Measurements from ENCODE around the gene PLK5.
"Not testable (repeated sequence)": the region's sequence is repeated elsewhere in the genome, so short reads cannot be mapped to it uniquely, and the experiment has no call there.

Gene PLK5

DNA sequence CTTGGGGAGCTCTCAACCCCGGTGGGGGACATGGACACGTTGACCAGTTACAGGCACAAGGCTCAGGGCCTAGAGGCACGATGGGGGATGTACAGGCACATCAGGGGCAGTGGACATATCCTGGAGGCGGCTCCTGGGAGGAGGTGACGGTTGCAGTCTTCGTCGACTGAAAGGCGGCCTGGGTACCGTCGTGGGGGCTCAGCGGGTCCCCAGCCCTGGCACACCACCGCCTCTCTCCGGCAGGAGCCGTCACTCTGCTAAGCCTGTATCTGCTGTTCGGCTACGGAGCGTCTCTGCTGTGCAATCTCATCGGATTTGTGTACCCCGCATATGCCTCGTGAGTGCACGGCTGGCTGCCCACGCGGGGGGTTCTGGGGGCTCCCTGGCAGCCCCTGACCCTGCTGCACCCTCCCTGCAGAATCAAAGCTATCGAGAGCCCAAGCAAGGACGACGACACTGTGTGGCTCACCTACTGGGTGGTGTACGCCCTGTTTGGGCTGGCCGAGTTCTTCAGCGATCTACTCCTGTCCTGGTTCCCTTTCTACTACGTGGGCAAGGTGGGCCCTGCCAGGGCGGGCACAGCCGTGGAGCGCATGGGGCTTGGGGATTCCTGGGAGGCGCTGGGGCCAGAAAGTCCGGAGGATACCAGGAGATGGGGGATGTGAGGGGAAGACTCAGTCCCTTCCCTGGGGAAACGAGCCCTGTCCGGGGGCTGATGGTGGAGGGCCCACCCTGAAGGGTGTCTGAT, 28.7 kb upstream of the PLK5 start:
- no peak overlapping the region for H3K4me3 ChIP-seq (ENCODE audit: low read depth, low read length)
- no peaks in the 10 kb centered on the region for H3K9me3 ChIP-seq (ENCODE audit: control insufficient read depth, insufficient read depth, low read length)
- H3K4me1 ChIP-seq (ENCODE audit: control insufficient read depth, insufficient read depth, low read length), result no peaks in the 10 kb centered on the region
- no peaks in the 10 kb centered on the region for H3K36me3 ChIP-seq (ENCODE audit: control insufficient read depth, insufficient read depth, low read length)
- H3K9ac ChIP-seq (ENCODE audit: low read depth, low read length), result no peak overlapping the region
- H3K27me3 ChIP-seq (ENCODE audit: control insufficient read depth, insufficient read depth, low read length), result peaks cover 12% of the 10 kb centered on the region

DNA sequence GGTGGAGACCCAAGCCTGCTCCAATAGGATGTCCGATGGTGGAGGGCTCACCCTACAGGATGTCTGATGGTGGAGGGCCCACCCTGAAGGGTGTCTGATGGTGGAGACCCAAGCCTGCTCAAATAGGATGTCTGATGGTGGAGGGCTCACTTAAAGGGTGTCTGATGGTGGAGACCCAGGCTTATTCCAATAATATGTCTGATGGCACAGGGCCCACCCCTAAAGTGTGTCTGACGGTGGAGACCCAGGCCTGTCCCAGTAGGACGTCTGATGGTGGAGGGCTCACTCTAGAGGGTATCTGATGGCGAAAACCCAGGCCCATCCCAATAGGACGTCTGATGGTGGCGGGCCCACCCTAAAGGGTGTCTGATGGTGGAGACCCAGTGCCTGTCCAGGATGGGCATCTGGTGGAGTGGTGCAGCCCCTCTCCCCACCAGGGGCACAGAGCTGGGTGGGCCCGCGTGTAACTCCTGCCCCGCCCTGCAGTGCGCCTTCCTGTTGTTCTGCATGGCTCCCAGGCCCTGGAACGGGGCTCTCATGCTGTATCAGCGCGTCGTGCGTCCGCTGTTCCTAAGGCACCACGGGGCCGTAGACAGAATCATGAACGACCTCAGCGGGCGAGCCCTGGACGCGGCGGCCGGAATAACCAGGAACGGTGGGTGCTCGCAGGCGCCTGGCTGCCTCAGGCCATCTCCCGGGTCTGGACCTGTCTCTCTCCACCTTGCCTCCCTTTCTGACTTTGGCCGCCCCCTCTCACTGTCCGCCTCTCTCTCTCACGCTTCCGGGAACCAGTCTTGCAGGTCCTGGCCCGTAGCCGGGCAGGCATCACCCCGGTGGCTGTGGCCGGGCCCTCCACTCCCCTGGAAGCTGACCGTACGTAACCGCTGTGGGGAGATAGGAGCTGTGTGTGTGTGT, 27.8 kb upstream of the PLK5 start:
- Histone ChIP-seq H3K9ac (ENCODE audit: low read depth, low read length) (no peak overlapping the region), H3K36me3 (ENCODE audit: control insufficient read depth, insufficient read depth, low read length) (no peaks in the 10 kb centered on the region), H3K4me1 (ENCODE audit: control insufficient read depth, insufficient read depth, low read length) (no peaks in the 10 kb centered on the region), H3K4me3 (ENCODE audit: low read depth, low read length) (no peak overlapping the region), H3K9me3 (ENCODE audit: control insufficient read depth, insufficient read depth, low read length) (no peaks in the 10 kb centered on the region), H3K27me3 (ENCODE audit: control insufficient read depth, insufficient read depth, low read length) (peaks cover 12% of the 10 kb centered on the region)

DNA sequence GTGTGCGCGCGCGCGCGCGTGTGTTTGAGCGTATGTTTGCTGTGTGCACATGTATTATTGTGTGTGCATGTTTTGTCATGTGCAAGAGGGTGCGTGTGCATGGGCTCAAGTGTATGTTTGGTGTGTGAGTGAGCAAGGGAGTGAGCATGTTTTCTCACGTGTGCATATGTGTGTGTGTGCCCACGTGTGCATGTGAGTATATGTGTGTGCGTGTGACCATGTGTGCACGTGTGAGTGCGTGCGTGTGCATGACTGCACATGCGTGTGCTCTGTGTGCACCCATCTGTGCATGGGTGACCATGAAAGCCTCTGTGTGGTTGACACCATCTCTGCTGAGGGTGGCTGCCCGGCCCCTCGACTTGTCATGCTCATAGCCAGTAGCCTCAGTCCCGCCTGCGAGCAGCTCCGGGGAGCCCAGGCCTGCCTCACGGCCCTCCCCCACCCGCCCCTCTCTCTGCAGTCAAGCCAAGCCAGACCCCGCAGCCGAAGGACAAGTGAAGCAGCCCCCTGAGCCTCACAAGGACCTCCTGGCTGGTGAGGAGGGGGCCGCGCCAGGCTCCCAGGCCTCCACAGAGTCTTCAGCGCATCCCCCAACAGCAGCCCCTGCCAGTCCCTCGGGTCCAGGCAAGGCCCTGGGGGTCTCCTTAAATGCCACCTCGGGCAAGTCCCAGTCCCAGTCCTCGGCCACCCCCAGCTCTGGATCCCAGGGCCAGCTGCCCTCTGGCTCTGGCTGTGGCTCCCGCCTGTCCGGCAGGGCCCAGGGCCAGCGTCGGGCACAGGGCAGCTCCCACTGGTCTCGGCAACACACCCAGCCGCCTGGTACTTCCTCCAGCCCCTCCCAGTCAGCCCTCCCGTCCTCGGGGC, 26.9 kb upstream of the PLK5 start:
- Histone ChIP-seq H3K36me3 (ENCODE audit: control insufficient read depth, insufficient read depth, low read length) (no peaks in the 10 kb centered on the region), H3K4me1 (ENCODE audit: control insufficient read depth, insufficient read depth, low read length) (no peaks in the 10 kb centered on the region), H3K9me3 (ENCODE audit: control insufficient read depth, insufficient read depth, low read length) (no peaks in the 10 kb centered on the region), H3K27me3 (ENCODE audit: control insufficient read depth, insufficient read depth, low read length) (peaks cover 8% of the 10 kb centered on the region), H3K9ac (ENCODE audit: low read depth, low read length) (no peak overlapping the region), H3K4me3 (ENCODE audit: low read depth, low read length) (no peak overlapping the region)

DNA sequence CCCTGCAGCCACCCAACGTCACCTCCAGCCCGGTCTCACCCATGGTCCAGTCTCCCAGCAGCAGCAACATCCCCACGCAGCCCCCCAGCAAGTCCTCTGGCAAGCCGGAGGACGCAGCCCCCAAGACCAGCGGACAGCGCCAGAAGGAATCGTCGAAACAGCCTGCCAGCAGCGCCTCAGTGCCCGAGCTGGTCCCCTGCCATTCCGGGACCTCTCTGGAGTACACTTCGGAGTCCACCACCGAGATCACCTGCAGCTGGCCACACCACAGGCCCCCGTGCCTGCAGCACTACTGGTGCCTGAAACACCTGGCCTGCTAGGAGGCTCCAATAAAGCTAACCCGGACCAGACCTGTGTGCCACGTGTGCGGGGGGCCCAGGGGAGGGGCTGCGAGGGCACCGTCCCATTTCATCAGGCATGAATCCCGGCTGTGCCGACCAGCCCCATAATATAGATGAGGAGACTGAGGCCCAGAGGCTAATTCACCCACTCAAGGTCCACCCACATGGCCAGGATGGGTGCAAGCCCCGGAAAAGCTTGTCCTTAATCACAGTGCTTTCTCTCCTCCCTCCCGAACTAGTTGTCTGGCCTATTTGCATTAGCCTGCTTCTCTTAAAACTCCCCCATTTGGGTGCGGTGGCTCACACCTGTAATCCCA, 26.2 kb upstream of the PLK5 start:
- Histone ChIP-seq H3K9ac (ENCODE audit: low read depth, low read length) (no peak overlapping the region), H3K9me3 (ENCODE audit: control insufficient read depth, insufficient read depth, low read length) (no peaks in the 10 kb centered on the region), H3K27me3 (ENCODE audit: control insufficient read depth, insufficient read depth, low read length) (peaks cover 2% of the 10 kb centered on the region), H3K36me3 (ENCODE audit: control insufficient read depth, insufficient read depth, low read length) (no peaks in the 10 kb centered on the region), H3K4me1 (ENCODE audit: control insufficient read depth, insufficient read depth, low read length) (no peaks in the 10 kb centered on the region), H3K4me3 (ENCODE audit: low read depth, low read length) (no peak overlapping the region)

DNA sequence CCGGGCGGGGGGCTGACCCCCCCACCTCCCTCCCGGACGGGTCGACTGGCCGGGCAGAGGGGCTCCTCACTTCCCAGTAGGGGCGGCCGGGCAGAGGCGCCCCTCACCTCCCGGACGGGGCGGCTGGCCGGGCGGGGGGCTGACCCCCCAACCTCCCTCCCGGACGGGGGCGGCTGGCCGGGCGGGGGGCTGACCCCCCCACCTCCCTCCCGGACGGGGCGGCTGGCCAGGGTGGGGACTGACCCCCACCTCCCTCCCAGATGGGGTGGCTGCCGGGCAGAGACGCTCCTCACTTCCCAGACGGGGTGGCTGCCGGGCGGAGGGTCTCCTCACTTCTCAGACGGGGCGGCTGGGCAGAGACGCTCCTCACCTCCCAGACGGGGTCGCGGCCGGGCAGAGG, 24.6 kb upstream of the PLK5 start:
- H3K4me3 ChIP-seq (ENCODE audit: low read depth, low read length); H3K4me1 ChIP-seq (ENCODE audit: control insufficient read depth, insufficient read depth, low read length); H3K36me3 ChIP-seq (ENCODE audit: control insufficient read depth, insufficient read depth, low read length); H3K9me3 ChIP-seq (ENCODE audit: control insufficient read depth, insufficient read depth, low read length); H3K9ac ChIP-seq (ENCODE audit: low read depth, low read length): not testable (repeated sequence)
- H3K27me3 ChIP-seq (ENCODE audit: control insufficient read depth, insufficient read depth, low read length), result peaks cover 13% of the 10 kb centered on the region

DNA sequence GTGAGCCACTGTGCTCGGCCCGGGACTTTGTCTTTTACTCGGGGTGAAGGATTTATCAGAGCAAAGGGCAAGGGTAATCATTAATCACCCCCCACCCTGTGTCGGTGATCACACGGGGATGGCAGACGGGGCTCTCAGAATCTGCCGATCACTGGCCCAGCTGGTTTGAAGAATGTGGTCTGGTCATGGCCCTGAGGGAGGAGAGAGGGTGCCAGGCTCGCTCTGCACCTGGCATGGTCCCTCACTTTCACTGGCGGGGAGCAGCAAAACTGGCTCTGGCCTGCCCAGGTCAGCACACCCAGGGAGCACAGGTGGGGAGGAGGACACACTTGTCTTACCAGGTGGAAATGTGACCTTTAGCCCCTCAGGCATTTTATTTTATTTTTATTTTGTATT, 22.7 kb upstream of the PLK5 start:
- Histone ChIP-seq H3K36me3 (ENCODE audit: control insufficient read depth, insufficient read depth, low read length) (no peaks in the 10 kb centered on the region), H3K9ac (ENCODE audit: low read depth, low read length) (no peak overlapping the region), H3K4me3 (ENCODE audit: low read depth, low read length) (no peak overlapping the region), H3K4me1 (ENCODE audit: control insufficient read depth, insufficient read depth, low read length) (no peaks in the 10 kb centered on the region), H3K9me3 (ENCODE audit: control insufficient read depth, insufficient read depth, low read length) (no peaks in the 10 kb centered on the region), H3K27me3 (ENCODE audit: control insufficient read depth, insufficient read depth, low read length) (peaks cover 14% of the 10 kb centered on the region)

DNA sequence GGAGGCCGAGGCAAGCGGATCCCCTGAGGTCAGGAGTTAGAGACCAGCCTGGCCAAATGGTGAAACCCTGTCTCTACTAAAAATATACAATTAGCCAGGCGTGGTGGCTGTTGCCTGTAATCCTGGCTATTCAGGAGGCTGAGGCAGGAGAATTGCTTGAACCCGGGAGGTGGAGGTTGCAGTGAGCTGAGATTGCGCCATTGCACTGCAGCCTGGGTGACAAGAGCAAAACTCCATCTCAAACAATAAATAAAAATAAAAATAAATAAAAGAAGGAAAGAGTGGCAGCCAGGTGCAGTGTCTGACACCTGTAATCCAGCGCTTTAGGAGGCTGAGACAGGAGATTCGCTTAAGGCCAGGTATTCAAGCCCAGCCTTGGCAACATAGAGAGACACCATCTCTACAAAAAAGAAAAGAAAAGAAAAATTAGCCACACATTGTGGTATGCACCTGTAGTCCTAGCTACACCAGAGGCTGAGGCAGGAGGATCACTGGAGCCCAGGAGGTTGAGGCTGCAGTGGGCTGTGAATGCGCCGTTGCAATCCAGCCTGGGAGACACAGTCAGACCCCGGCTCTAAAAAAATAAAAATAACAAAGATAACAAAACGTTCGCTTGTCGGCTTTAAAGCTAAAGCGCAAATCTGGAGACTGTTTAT, 21.3 kb upstream of the PLK5 start:
- Histone ChIP-seq H3K27me3 (ENCODE audit: control insufficient read depth, insufficient read depth, low read length) (peaks cover 14% of the 10 kb centered on the region), H3K9ac (ENCODE audit: low read depth, low read length) (no peak overlapping the region), H3K4me3 (ENCODE audit: low read depth, low read length) (peak overlapping the region; percentile 24)

DNA sequence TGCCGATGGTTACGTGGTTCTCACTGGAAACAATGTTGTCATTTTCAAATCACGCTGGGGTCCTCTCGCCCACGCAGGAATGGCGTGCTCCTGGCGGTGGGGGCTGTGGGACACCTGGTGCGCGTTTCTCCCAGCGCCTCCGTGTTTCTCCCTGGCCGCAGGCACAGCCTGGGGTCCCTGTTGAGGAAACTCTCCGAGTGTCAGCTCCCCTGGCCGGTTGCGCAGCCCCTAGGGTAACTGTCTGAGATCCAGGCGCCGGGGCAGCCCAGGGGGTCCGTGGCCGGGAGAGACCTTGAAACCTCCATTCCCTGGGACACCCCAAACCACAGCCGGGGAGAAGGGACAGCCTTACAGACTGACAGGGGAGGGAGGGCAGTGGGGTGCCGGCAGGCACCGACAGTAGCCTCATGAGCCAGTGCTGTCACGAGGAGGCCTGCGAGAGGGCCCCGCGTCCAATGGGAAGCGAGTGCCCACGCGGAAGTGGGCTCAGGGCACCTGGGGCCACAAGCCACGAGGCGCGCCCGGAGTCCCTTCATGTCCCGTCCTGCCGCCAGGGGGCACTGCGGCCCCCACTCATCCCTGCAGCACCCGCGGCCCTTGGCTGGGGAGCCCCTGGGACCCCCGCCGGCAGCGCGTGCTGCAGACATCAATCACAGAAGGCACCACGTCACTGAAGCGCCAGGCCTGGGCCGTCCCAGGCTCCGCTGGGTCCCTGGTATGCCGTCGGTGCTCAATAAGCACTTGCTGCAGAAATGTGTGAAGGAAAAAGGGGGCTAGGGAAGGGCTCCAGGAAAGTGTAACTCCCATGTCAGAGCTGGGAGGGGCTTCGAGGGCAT, 20.6 kb upstream of the PLK5 start:
- H3K9ac ChIP-seq (ENCODE audit: low read depth, low read length), result no peak overlapping the region
- H3K4me3 ChIP-seq (ENCODE audit: low read depth, low read length), result peak overlapping the region; percentile 24

More for the DNA sequence above, 21.3 kb upstream of the PLK5 start:
- no peaks in the 10 kb centered on the region for H3K4me1 ChIP-seq (ENCODE audit: control insufficient read depth, insufficient read depth, low read length)
- H3K9me3 ChIP-seq (ENCODE audit: control insufficient read depth, insufficient read depth, low read length), result no peaks in the 10 kb centered on the region
- no peaks in the 10 kb centered on the region for H3K36me3 ChIP-seq (ENCODE audit: control insufficient read depth, insufficient read depth, low read length)

DNA sequence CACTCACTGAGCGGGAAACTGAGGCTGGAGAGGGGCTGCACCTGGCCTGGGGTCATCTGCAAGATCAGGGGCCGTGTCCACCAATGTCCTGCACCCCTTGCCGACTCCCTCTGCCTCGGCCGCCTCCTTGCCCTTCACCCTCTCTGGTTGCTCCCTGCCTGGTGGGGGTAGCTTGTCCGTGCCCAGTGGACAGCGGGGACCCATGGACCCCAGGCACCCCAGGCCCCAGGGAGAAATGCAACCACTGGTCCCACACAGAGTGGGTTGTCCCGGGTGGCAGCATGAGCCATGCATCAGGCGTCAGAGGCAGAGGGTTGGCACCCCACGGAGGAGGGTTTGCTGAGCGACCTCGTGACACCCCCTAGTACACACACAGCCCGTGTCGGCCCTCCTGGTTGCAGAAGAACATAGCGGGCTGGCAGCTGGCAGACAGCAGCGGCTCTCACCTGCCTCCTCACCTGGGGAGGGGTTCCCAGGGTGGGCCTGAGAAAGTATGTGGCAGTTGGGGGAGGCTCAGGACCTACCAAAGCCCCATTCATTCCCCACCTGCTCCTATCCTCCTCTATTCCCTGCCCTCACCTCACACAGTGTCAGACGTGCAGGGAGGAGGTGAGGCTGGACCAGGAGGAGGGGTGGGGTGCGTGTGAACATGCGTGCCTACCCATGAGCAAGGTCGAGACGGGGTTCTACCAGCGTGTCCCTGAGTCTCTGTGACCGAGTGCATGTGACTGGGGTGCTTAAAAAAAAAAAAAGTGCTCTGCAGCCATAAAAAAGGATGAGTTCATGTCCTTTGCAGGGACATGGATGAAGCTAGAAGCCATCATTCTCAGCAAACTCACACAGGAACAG, 19.7 kb upstream of the PLK5 start:
- Histone ChIP-seq H3K9ac (ENCODE audit: low read depth, low read length) (no peak overlapping the region), H3K36me3 (ENCODE audit: control insufficient read depth, insufficient read depth, low read length) (no peaks in the 10 kb centered on the region), H3K27me3 (ENCODE audit: control insufficient read depth, insufficient read depth, low read length) (peaks cover 14% of the 10 kb centered on the region), H3K4me3 (ENCODE audit: low read depth, low read length) (peak overlapping the region; percentile 24), H3K9me3 (ENCODE audit: control insufficient read depth, insufficient read depth, low read length) (no peaks in the 10 kb centered on the region), H3K4me1 (ENCODE audit: control insufficient read depth, insufficient read depth, low read length) (no peaks in the 10 kb centered on the region)

More for the DNA sequence above, 20.6 kb upstream of the PLK5 start:
- Histone ChIP-seq H3K36me3 (ENCODE audit: control insufficient read depth, insufficient read depth, low read length) (no peaks in the 10 kb centered on the region), H3K27me3 (ENCODE audit: control insufficient read depth, insufficient read depth, low read length) (peaks cover 14% of the 10 kb centered on the region), H3K9me3 (ENCODE audit: control insufficient read depth, insufficient read depth, low read length) (no peaks in the 10 kb centered on the region), H3K4me1 (ENCODE audit: control insufficient read depth, insufficient read depth, low read length) (no peaks in the 10 kb centered on the region)

DNA sequence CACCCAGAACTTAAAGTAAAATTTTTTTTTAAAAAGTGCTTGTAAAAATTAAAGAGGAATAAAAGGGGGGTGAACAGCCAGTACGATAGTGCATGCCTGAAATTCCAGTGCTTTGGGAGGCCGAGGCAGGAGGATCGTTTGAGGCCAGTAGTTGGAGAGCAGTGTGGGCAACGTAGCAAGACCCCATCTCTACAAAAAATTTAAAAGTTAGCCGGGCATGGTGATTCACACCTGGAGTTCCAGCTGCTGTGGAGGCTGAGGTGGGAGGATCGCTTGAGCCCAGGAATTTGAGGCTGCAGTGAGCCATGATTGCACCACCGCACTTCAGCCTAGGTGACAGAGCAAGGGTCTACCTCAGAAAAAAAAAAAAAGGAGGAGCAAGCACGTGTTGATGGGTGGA, 18.9 kb upstream of the PLK5 start:
- H3K27me3 ChIP-seq (ENCODE audit: control insufficient read depth, insufficient read depth, low read length), result peaks cover 18% of the 10 kb centered on the region
- no peak overlapping the region for H3K9ac ChIP-seq (ENCODE audit: low read depth, low read length)
- no peaks in the 10 kb centered on the region for H3K36me3 ChIP-seq (ENCODE audit: control insufficient read depth, insufficient read depth, low read length)
- no peaks in the 10 kb centered on the region for H3K9me3 ChIP-seq (ENCODE audit: control insufficient read depth, insufficient read depth, low read length)
- H3K4me3 ChIP-seq (ENCODE audit: low read depth, low read length), result no peak overlapping the region
- H3K4me1 ChIP-seq (ENCODE audit: control insufficient read depth, insufficient read depth, low read length), result no peaks in the 10 kb centered on the region
